ENCODE data around the gene CRYBG1.

CRYBG1 gene

GRCh38 chr6:106419900-106420613 is 59.5 kb downstream of the CRYBG1 start:
- DNase-seq (ENCODE audit: low read depth in 2 of 2): no peak

- DNase-seq (ENCODE audit: low read depth in 2 of 2): no peak
Observed at GRCh38 chr6:106421496-106421895, 61.0 kb downstream of the CRYBG1 start.

GRCh38 chr6:106422534-106422933 is 62.0 kb downstream of the CRYBG1 start:
- no peak for DNase-seq (ENCODE audit: low read depth in 2 of 2)

GRCh38 chr6:106425382-106425781 is 64.9 kb downstream of the CRYBG1 start:
- DNase-seq (ENCODE audit: low read depth in 2 of 2): no peak

GRCh38 chr6:106426250-106426970 is 65.9 kb downstream of the CRYBG1 start:
- DNase-seq (ENCODE audit: low read depth in 2 of 2): no peak

GRCh38 chr6:106430466-106430865 is 69.9 kb downstream of the CRYBG1 start:
- no peak for DNase-seq (ENCODE audit: low read depth in 2 of 2)

GRCh38 chr6:106431405-106431804 is 70.9 kb downstream of the CRYBG1 start:
- DNase-seq (ENCODE audit: low read depth in 2 of 2): no peak

- DNase-seq (ENCODE audit: low read depth in 2 of 2): no peak
Observed at GRCh38 chr6:106431972-106432371, 71.5 kb downstream of the CRYBG1 start.

- DNase-seq (ENCODE audit: low read depth in 2 of 2): no peak
Observed at GRCh38 chr6:106434530-106434929, 74.0 kb downstream of the CRYBG1 start.

GRCh38 chr6:106439459-106439858 is 78.9 kb downstream of the CRYBG1 start:
- no peak for DNase-seq (ENCODE audit: low read depth in 2 of 2)

GRCh38 chr6:106440546-106440945 is 80.0 kb downstream of the CRYBG1 start:
- DNase-seq (ENCODE audit: low read depth in 2 of 2): no peak

GRCh38 chr6:106442395-106442794 is 81.9 kb downstream of the CRYBG1 start:
- no peak for DNase-seq (ENCODE audit: low read depth in 2 of 2)

- DNase-seq (ENCODE audit: low read depth in 2 of 2): no peak
Observed at GRCh38 chr6:106444777-106445507, 84.4 kb downstream of the CRYBG1 start.

- DNase-seq (ENCODE audit: low read depth in 2 of 2): no peak
Observed at GRCh38 chr6:106445508-106445878, 85.0 kb downstream of the CRYBG1 start.

- no peak for DNase-seq (ENCODE audit: low read depth in 2 of 2)
Observed at GRCh38 chr6:106446287-106446885, 85.9 kb downstream of the CRYBG1 start.

GRCh38 chr6:106446983-106447382 is 86.5 kb downstream of the CRYBG1 start:
- no peak for DNase-seq (ENCODE audit: low read depth in 2 of 2)

- peak in 1 of 2 donors; percentile 17 for DNase-seq (ENCODE audit: low read depth in 2 of 2)
Observed at GRCh38 chr6:106448000-106448426, 87.5 kb downstream of the CRYBG1 start.

- DNase-seq (ENCODE audit: low read depth in 2 of 2): no peak
Observed at GRCh38 chr6:106450653-106451052, 90.1 kb downstream of the CRYBG1 start.

- no peak for DNase-seq (ENCODE audit: low read depth in 2 of 2)
Observed at GRCh38 chr6:106451439-106451838, 90.9 kb downstream of the CRYBG1 start.

- DNase-seq (ENCODE audit: low read depth in 2 of 2): no peak
Observed at GRCh38 chr6:106452628-106453027, 92.1 kb downstream of the CRYBG1 start.

GRCh38 chr6:106453756-106454367 is 93.3 kb downstream of the CRYBG1 start:
- no peak for DNase-seq (ENCODE audit: low read depth in 2 of 2)

GRCh38 chr6:106456756-106457155 is 96.2 kb downstream of the CRYBG1 start:
- DNase-seq (ENCODE audit: low read depth in 2 of 2): no peak
